Astrocyte (in vitro differentiated cells and primary cell): ENCODE measurements around the gene MAPK11. TPM values are rescaled to one million over a fixed set of nuclear protein-coding genes. Genes with fewer than 3 reads are reported as not detected.

ENCODE experiments used
- DNase-seq: peaks from one replicate; pipeline ENCODE4 v3.0.0-alpha.2; 2010; ENCODE audit warnings: low read depth
- FAIRE-seq: peaks from 2 replicates; lab custom pipeline; 2011; peaks lifted over from hg19 to GRCh38; lab: Jason Lieb, UNC
- H2AFZ ChIP-seq: 2 replicates; pipeline ENCODE4 v1.6.0; 2012; ENCODE audit warnings: low read depth, low read length, inconsistent platforms
- H3K27ac ChIP-seq: 2 replicates; pipeline ENCODE4 v1.5.1; 2011; ENCODE audit warnings: low read depth, low read length, inconsistent platforms
- H3K27me3 ChIP-seq: 2 replicates; pipeline ENCODE4 v1.6.0; 2011; ENCODE audit warnings: low read length, inconsistent platforms; ENCODE audit not compliant: insufficient read depth
- H3K36me3 ChIP-seq: 2 replicates; pipeline ENCODE4 v1.5.1; 2011; ENCODE audit warnings: low read length, inconsistent platforms; ENCODE audit not compliant: insufficient read depth
- H3K4me1 ChIP-seq: 2 replicates; pipeline ENCODE4 v1.5.1; 2011; ENCODE audit warnings: low read length, inconsistent platforms; ENCODE audit not compliant: insufficient read depth
- H3K4me2 ChIP-seq: 2 replicates; pipeline ENCODE4 v1.6.0; 2012; ENCODE audit warnings: low read length, inconsistent platforms
- H3K4me3 ChIP-seq: 2 replicates; pipeline ENCODE4 v1.5.1; 2011; ENCODE audit warnings: low read depth, mild to moderate bottlenecking, low read length, inconsistent platforms; ENCODE audit not compliant: insufficient read depth
- H3K79me2 ChIP-seq: 2 replicates; pipeline ENCODE4 v1.6.0; 2012; ENCODE audit warnings: mild to moderate bottlenecking, low read length, inconsistent platforms; ENCODE audit not compliant: insufficient read depth
- H3K9ac ChIP-seq: 2 replicates; pipeline ENCODE4 v1.6.0; 2012; ENCODE audit warnings: mild to moderate bottlenecking, low read length, inconsistent platforms
- H3K9me3 ChIP-seq: 2 replicates; pipeline ENCODE4 v1.5.1; 2012; ENCODE audit warnings: low read depth, mild to moderate bottlenecking, low read length, inconsistent platforms; ENCODE audit not compliant: insufficient read depth
- H4K20me1 ChIP-seq: 2 replicates; pipeline ENCODE4 v1.6.0; 2012; ENCODE audit warnings: low read length, inconsistent platforms; ENCODE audit not compliant: insufficient read depth
- H3K27ac Mint-ChIP-seq: one replicate; pipeline ENCODE4 v1.8.0; 2021; ENCODE audit warnings: mild to moderate bottlenecking, mixed read lengths; ENCODE audit not compliant: unreplicated experiment
- H3K27me3 Mint-ChIP-seq: one replicate; pipeline ENCODE4 v1.8.0; 2021; ENCODE audit warnings: low read depth, mixed read lengths; ENCODE audit not compliant: unreplicated experiment
- H3K36me3 Mint-ChIP-seq: one replicate; pipeline ENCODE4 v1.8.0; 2021; ENCODE audit warnings: low read depth, mixed read lengths; ENCODE audit not compliant: unreplicated experiment
- H3K4me1 Mint-ChIP-seq: one replicate; pipeline ENCODE4 v1.8.0; 2021; ENCODE audit warnings: low read depth, mixed read lengths; ENCODE audit not compliant: unreplicated experiment
- H3K4me3 Mint-ChIP-seq: one replicate; pipeline ENCODE4 v1.8.0; 2021; ENCODE audit warnings: mild to moderate bottlenecking, moderate library complexity, mixed read lengths; ENCODE audit not compliant: unreplicated experiment
- H3K9me3 Mint-ChIP-seq: one replicate; pipeline ENCODE4 v1.8.0; 2021; ENCODE audit warnings: mild to moderate bottlenecking, mixed read lengths; ENCODE audit not compliant: unreplicated experiment
- CTCF ChIP-seq: IDR thresholded peaks from 2 replicates; pipeline ENCODE4 v1.5.1; 2011; ENCODE audit warnings: low read depth, mild to moderate bottlenecking, inconsistent platforms, low read length, moderate library complexity; ENCODE audit not compliant: insufficient read depth
- EZH2 ChIP-seq: IDR thresholded peaks from 2 replicates; pipeline ENCODE4 v1.6.1; 2012; ENCODE audit warnings: mild to moderate bottlenecking, low read length, inconsistent platforms; ENCODE audit not compliant: insufficient read depth
- total RNA-seq: library from RNA; stranded (reverse); gene quantifications from 2 replicates; pipeline ENCODE4 v1.2.1, GENCODE V29; 2021

The MAPK11 gene
- total RNA-seq, 1 donor from 2014 or later = 19.6 TPM

- no peak for DNase-seq
- H3K27me3 ChIP-seq = no peaks in the 10 kb centered on the region
- H3K9me3 ChIP-seq = no peaks in the 10 kb centered on the region
- Mint-ChIP-seq H3K4me3 (no peak overlapping the region), H3K4me1 (peaks cover 25% of the 10 kb centered on the region), H3K36me3 (peaks cover 4% of the 10 kb centered on the region), H3K27ac (no peak overlapping the region), H3K27me3 (no peaks in the 10 kb centered on the region), H3K9me3 (no peaks in the 10 kb centered on the region)
- H3K27ac ChIP-seq = no peak overlapping the region
- H3K4me1 ChIP-seq = peaks cover 44% of the 10 kb centered on the region
- FAIRE-seq = no peak
- no peak for TF ChIP-seq CTCF
- TF ChIP-seq EZH2 = no peak
- no peaks in the 10 kb centered on the region for H3K36me3 ChIP-seq
- H3K4me3 ChIP-seq = no peak overlapping the region
- H3K4me2 ChIP-seq = no peak overlapping the region
- peaks cover 90% of the 10 kb centered on the region for H4K20me1 ChIP-seq
- no peak overlapping the region for H2AFZ ChIP-seq
- no peak overlapping the region for H3K9ac ChIP-seq
- peaks cover 98% of the 10 kb centered on the region for H3K79me2 ChIP-seq
Measured at GRCh38 chr22:50296658-50297490, 26.7 kb upstream of the MAPK11 start.

GRCh38 chr22:50294319-50294656 is 24.1 kb upstream of the MAPK11 start:
- Histone ChIP-seq H2AFZ (no peak overlapping the region), H3K9me3 (no peaks in the 10 kb centered on the region), H4K20me1 (peaks cover 95% of the 10 kb centered on the region), H3K27ac (peak overlapping the region; percentile 80), H3K27me3 (no peaks in the 10 kb centered on the region), H3K4me3 (no peak overlapping the region), H3K36me3 (peaks cover 3% of the 10 kb centered on the region), H3K4me2 (peak overlapping the region; percentile 85), H3K79me2 (peaks cover 98% of the 10 kb centered on the region), H3K4me1 (peaks cover 29% of the 10 kb centered on the region), H3K9ac (peak overlapping the region; percentile 79)
- TF ChIP-seq CTCF (no peak), EZH2 (no peak)
- peaks cover 25% of the 10 kb centered on the region for H3K4me1 Mint-ChIP-seq
- DNase-seq = no peak
- no peak overlapping the region for H3K4me3 Mint-ChIP-seq
- H3K27ac Mint-ChIP-seq = peak overlapping the region; percentile 78
- no peaks in the 10 kb centered on the region for H3K9me3 Mint-ChIP-seq
- no peak for FAIRE-seq
- peaks cover 2% of the 10 kb centered on the region for H3K36me3 Mint-ChIP-seq
- H3K27me3 Mint-ChIP-seq = no peaks in the 10 kb centered on the region
